ENCODE data around the gene ADAMTSL1.

GRCh38 chr9:18694959-18695668 lies 221.2 kb downstream of the ADAMTSL1 start:
- TF ChIP-seq CHD2 (IDR thresholded peaks at IDR 0.05; ENCODE audit: low read depth, low read length) (no peak), ZNF280B (CRISPR knock-in tag; IDR thresholded peaks at IDR 0.05; ENCODE audit: borderline replicate concordance) (no peak), ZNF44 (CRISPR knock-in tag; IDR thresholded peaks at IDR 0.05) (no peak), RNF219 (CRISPR knock-in tag; IDR thresholded peaks at IDR 0.05) (no peak), ZMAT5 (CRISPR knock-in tag; IDR thresholded peaks at IDR 0.05; ENCODE audit: borderline replicate concordance, low read depth) (no peak), NR2C2 (CRISPR knock-in tag; IDR thresholded peaks at IDR 0.05; ENCODE audit: borderline replicate concordance) (no peak), DPF2 (CRISPR knock-in tag; IDR thresholded peaks at IDR 0.05; ENCODE audit: borderline replicate concordance, low read depth) (no peak), ZNF839 (CRISPR knock-in tag; IDR thresholded peaks at IDR 0.05; ENCODE audit: borderline replicate concordance) (no peak), MIER2 (CRISPR knock-in tag; IDR thresholded peaks at IDR 0.05) (no peak), MEIS1 (CRISPR knock-in tag; IDR thresholded peaks at IDR 0.05; ENCODE audit: borderline replicate concordance) (no peak), SUZ12 (IDR thresholded peaks at IDR 0.05; ENCODE audit: low read depth, low read length) (no peak), ZNF780A (CRISPR knock-in tag; IDR thresholded peaks at IDR 0.05) (no peak), TAF1 (CRISPR knock-in tag; IDR thresholded peaks at IDR 0.05) (no peak)

Data from HepG2 (cell line).